Muscle of leg (tissue), 11 donors: Measurements from ENCODE around the gene DCC. TPM values are rescaled to one million over a fixed set of nuclear protein-coding genes. Genes with fewer than 3 reads are reported as not detected.

Experiments
- DNase-seq: peaks from one replicate; pipeline ENCODE4 v3.0.0; 2013
- H3K27ac ChIP-seq: one replicate; pipeline ENCODE4 v1.5.1; 2013; ENCODE audit warnings: mild to moderate bottlenecking, low read length, control low read depth
- H3K27me3 ChIP-seq: one replicate; pipeline ENCODE4 v1.6.1; 2013; ENCODE audit warnings: low read length; ENCODE audit not compliant: control insufficient read depth, insufficient read depth
- H3K36me3 ChIP-seq: one replicate; pipeline ENCODE4 v1.6.1; 2013; ENCODE audit warnings: low read length; ENCODE audit not compliant: control insufficient read depth, insufficient read depth
- H3K4me1 ChIP-seq: one replicate; pipeline ENCODE4 v1.6.1; 2013; ENCODE audit warnings: low read length; ENCODE audit not compliant: control insufficient read depth, insufficient read depth
- H3K4me3 ChIP-seq: one replicate; pipeline ENCODE4 v1.5.1; 2013; ENCODE audit warnings: low read length, control low read depth
- H3K9me3 ChIP-seq: replicated peaks from 2 replicates; pipeline ENCODE4 v1.6.1; 2013; ENCODE audit warnings: low read depth, low read length; ENCODE audit not compliant: control insufficient read depth
- WGBS: methylation state at CpG from one replicate; pipeline ENCODE4 v1.1.5; 2013; ENCODE audit warnings: missing lambda C conversion rate; ENCODE audit not compliant: insufficient coverage; 5-methylcytosine and 5-hydroxymethylcytosine counted together
- polyA plus RNA-seq, 8 donors: library from polyadenylated mRNA; unstranded; fragments of 120-200 nt; gene quantifications; one replicate each; pipeline versions ENCODE4 v1.2.1 to v1.2.3, GENCODE V29; 2013; ENCODE audit warnings: inconsistent platforms in 1 of 8, low replicate concordance in 1 of 8; ENCODE audit not compliant: insufficient read length in 8 of 8, insufficient read depth in 1 of 8
- total RNA-seq: library from RNA; stranded (reverse); fragments of 120-200 nt; gene quantifications from one replicate; pipeline ENCODE4 v1.2.4, GENCODE V29; 2013

The DCC gene
- total and polyA plus RNA-seq, 9 donors, result 0.06 to 0.46 (median 0.13) TPM

- Histone ChIP-seq H3K4me1 (no peaks in the 10 kb centered on the region), H3K9me3 (peaks cover 3% of the 10 kb centered on the region), H3K4me3 (no peak overlapping the region), H3K27ac (no peak overlapping the region), H3K27me3 (no peaks in the 10 kb centered on the region), H3K36me3 (no peaks in the 10 kb centered on the region)
- WGBS, result no CpG with 5 or more reads among the region's 1 CpG
- DNase-seq, result no peak
Measured at GRCh38 chr18:52948868-52949444, 609.0 kb downstream of the DCC start.

DNA sequence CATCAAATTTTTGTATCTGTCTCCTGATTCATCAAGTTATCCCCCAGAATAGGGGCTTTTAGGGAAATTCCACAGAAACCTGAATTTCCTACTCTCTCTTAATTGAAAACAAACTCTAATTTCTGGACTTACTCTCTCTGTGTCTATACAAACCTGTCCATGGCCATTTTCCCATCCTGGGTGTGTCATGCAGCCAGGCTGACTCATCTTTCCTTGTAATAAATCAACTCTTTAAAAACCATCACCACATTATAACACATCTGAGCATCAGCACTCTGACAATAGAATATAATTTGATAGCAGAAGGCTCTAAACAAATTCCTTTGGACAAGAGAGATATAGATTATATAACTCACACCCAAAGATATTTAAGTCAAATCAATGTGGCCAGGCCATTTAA, 610.2 kb downstream of the DCC start:
- Histone ChIP-seq H3K27ac (no peak overlapping the region), H3K4me3 (no peak overlapping the region), H3K4me1 (no peaks in the 10 kb centered on the region), H3K9me3 (peaks cover 3% of the 10 kb centered on the region), H3K36me3 (no peaks in the 10 kb centered on the region), H3K27me3 (no peaks in the 10 kb centered on the region)
- no peak for DNase-seq

GRCh38 chr18:52953387-52953786, 613.4 kb downstream of the DCC start:
- Histone ChIP-seq H3K27ac (no peak overlapping the region), H3K4me1 (no peaks in the 10 kb centered on the region), H3K36me3 (no peaks in the 10 kb centered on the region), H3K4me3 (no peak overlapping the region), H3K27me3 (no peaks in the 10 kb centered on the region), H3K9me3 (peaks cover 3% of the 10 kb centered on the region)
- WGBS, result no CpG with 5 or more reads among the region's 3 CpGs
- no peak for DNase-seq

- H3K4me1 ChIP-seq, result no peaks in the 10 kb centered on the region
- no peaks in the 10 kb centered on the region for H3K27me3 ChIP-seq
- no peak for DNase-seq
- 81% methylated on average over 1 of the region's 2 CpGs for WGBS
- H3K4me3 ChIP-seq, result no peak overlapping the region
- H3K27ac ChIP-seq, result no peak overlapping the region
- H3K36me3 ChIP-seq, result no peaks in the 10 kb centered on the region
- H3K9me3 ChIP-seq, result peaks cover 2% of the 10 kb centered on the region
Measured at GRCh38 chr18:52963481-52963880, 623.5 kb downstream of the DCC start.

DNA sequence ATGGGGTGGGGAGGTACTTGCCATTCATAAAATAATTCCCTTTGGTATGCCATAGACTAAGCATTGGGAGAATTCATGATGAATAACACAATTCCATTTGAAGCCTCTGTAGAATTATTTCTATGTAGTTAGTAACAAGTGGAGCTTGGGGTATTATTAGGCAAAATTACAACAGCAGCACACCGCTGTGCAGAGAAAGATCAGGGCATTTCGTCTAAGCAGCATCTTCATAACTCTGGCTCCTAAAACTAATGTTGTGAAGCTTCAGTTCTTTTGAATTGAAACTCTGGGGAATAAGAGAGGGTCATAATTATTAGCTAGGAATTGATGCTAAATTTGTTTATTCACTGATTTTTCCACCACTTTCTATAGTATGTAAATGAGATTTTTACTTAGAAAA, 630.7 kb downstream of the DCC start:
- Histone ChIP-seq H3K4me3 (no peak overlapping the region), H3K4me1 (no peaks in the 10 kb centered on the region), H3K27ac (no peak overlapping the region), H3K36me3 (no peaks in the 10 kb centered on the region), H3K9me3 (no peaks in the 10 kb centered on the region), H3K27me3 (no peaks in the 10 kb centered on the region)
- no peak for DNase-seq
- WGBS, result no CpG with 5 or more reads among the region's 2 CpGs

DNA sequence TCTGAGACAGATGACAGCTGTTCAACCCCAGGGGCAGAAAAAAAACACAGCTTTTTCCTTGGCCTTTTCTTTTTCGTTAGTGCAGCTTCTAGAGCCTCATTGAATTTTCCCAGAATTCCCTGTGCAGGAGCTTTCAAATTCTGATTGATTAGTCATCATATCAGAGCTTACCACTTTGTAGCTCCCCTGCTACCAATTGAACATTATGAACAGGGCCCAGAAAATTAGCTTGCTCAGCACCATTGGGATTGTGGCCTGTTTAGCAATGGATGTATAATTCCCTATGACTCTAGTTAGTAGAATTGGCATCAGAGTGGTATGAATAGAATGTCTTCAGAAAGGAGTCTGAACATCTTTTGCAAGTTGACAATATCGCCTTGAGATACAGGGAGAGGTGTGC, 631.1 kb downstream of the DCC start:
- 33% methylated on average over 1 of the region's 2 CpGs for WGBS
- no peak overlapping the region for H3K27ac ChIP-seq

DNA sequence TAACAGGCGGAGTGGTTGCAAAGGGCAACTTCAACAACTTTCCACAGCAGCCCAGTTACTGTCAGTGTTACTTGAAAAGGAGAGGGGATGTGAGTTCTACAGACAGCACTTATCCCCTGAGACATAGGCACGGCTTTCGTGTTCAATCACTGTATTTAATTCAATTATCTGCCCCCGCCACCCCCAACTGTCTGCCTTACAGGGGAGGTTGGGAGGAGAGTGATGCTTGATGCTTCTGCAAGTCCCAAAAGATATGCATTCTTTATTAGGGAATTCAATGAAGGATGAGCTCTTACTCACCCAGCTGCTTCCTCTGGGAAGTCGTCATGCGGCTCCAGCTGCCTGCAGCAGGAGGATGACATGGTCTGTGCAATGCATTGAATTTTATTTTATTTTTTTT, 639.9 kb downstream of the DCC start:
- H3K4me3 ChIP-seq, result no peak overlapping the region
- H3K9me3 ChIP-seq, result no peaks in the 10 kb centered on the region
- no peak for DNase-seq
- no peaks in the 10 kb centered on the region for H3K36me3 ChIP-seq
- no peak overlapping the region for H3K27ac ChIP-seq
- H3K27me3 ChIP-seq, result no peaks in the 10 kb centered on the region
- no peaks in the 10 kb centered on the region for H3K4me1 ChIP-seq
- no CpG with 5 or more reads among the region's 6 CpGs for WGBS

More for the DNA sequence above, 631.1 kb downstream of the DCC start:
- no peaks in the 10 kb centered on the region for H3K27me3 ChIP-seq
- H3K4me3 ChIP-seq, result no peak overlapping the region
- no peaks in the 10 kb centered on the region for H3K4me1 ChIP-seq
- no peaks in the 10 kb centered on the region for H3K36me3 ChIP-seq
- DNase-seq, result no peak
- no peaks in the 10 kb centered on the region for H3K9me3 ChIP-seq

GRCh38 chr18:52991246-52991645, 651.2 kb downstream of the DCC start:
- no peaks in the 10 kb centered on the region for H3K27me3 ChIP-seq
- WGBS, result no CpG with 5 or more reads among the region's 1 CpG
- DNase-seq, result no peak
- no peaks in the 10 kb centered on the region for H3K36me3 ChIP-seq
- no peak overlapping the region for H3K4me3 ChIP-seq
- no peaks in the 10 kb centered on the region for H3K4me1 ChIP-seq
- H3K9me3 ChIP-seq, result no peaks in the 10 kb centered on the region
- H3K27ac ChIP-seq, result no peak overlapping the region

- Histone ChIP-seq H3K27me3 (no peaks in the 10 kb centered on the region), H3K4me3 (no peak overlapping the region), H3K4me1 (no peaks in the 10 kb centered on the region), H3K27ac (no peak overlapping the region), H3K9me3 (no peaks in the 10 kb centered on the region), H3K36me3 (no peaks in the 10 kb centered on the region)
- no CpG with 5 or more reads among the region's 6 CpGs for WGBS
- peak; percentile 31 for DNase-seq
Measured at GRCh38 chr18:52992041-52992440, 652.0 kb downstream of the DCC start.

DNA sequence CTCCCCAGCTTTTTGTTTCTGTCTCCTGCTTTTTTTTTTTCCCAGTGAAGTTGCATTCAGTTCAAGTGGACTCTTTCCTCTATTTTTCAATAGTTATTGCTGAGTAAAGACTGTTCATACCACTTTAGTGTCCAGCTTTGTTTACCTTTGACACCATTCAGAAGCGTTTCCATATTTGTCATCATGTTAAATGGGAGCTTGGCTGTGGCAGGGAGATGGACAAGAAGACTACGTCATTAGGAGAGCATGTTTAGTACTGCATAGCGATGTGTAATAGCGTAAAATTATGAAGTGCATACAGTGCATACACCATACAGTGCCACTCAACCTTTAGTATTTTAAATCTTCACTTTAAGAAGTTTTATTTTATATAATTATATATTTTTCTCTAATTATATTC, 655.9 kb downstream of the DCC start:
- H3K4me1 ChIP-seq, result no peaks in the 10 kb centered on the region
- no CpG with 5 or more reads among the region's 4 CpGs for WGBS
- H3K27me3 ChIP-seq, result no peaks in the 10 kb centered on the region
- no peak for DNase-seq
- H3K27ac ChIP-seq, result no peak overlapping the region
- H3K9me3 ChIP-seq, result no peaks in the 10 kb centered on the region
- no peaks in the 10 kb centered on the region for H3K36me3 ChIP-seq
- no peak overlapping the region for H3K4me3 ChIP-seq

DNA sequence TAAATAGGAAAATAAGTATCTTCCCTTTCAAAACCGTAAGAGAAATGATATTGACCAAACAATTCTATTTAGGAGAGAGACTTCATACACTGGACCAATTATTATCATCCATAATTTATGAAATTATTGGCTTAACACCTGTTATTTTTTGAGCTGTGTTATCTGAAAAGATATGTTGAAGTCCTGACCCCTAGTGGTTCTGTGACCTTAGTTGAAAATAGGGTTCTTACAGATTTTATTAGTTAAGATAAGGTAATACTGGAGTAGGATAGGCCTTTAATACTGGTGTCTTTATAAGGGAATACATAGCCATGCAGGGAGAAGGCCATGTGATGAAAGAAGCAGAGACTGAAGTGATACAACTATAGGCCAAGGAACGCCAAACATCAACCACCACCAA, 659.6 kb downstream of the DCC start:
- Histone ChIP-seq H3K4me1 (no peaks in the 10 kb centered on the region), H3K4me3 (no peak overlapping the region), H3K36me3 (no peaks in the 10 kb centered on the region), H3K9me3 (no peaks in the 10 kb centered on the region), H3K27me3 (no peaks in the 10 kb centered on the region), H3K27ac (no peak overlapping the region)
- WGBS, result no CpG with 5 or more reads among the region's 2 CpGs
- no peak for DNase-seq
